ENCODE measurements around the gene PEX11A.

Gene PEX11A

DNA sequence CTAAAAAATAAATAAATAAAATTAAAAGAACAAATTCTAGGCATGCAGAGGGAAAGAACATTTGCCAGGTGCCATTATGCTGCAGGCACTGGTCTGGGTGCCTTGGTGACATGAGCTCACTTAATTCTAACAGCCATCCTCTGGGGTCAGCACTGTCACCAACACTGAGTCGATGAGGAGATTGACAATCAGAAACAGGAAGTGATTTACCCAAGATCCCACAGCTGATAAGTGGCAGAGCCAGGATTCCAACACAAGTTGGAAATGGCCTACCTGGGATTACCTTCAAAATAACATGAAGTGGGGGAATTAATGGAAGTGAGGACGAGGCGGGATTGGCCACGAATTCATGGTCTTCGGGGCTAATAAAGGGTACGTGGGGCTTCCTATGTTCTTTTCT is 14.9 kb downstream of the PEX11A start:
- DNase-seq (ENCODE audit: low spot score): no peak

DNA sequence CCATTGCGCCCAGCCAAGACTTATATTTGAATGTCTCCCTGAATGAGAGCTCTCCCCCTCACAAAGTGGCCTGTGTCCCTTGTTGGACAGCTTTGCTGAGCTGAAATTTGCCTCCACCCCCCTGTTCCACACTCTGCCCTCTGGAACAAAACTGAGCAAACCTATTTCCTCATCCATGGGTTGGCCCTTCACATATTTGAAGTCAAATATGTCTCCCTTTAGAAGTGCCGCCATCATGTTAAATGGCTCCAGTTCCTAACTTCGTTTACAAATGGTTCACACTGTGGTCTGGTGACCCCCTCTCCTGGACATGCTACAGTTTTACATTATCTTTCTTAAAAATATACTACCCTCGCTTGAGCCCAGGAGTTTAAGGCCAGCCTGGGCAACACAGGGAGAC is 16.0 kb downstream of the PEX11A start:
- no peak for DNase-seq (ENCODE audit: low spot score)

DNA sequence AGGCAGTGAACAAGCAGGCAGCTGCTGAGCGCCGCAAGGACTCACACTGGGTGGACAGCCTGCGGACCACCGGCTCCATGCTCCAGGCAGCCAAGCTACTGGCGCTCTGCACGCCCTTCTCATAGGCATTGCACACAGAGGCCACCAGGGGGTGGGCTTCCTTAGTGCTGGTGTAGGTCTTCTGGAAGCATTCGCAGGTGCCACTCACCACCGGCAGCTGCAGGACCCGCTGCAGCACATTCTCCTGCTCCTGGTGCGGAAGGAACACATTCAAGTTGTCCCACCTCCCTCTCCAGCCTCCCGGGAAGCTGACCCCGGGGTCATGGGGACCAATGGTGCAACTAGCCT is 17.4 kb downstream of the PEX11A start:
- DNase-seq (ENCODE audit: low spot score): peak; percentile 68

DNA sequence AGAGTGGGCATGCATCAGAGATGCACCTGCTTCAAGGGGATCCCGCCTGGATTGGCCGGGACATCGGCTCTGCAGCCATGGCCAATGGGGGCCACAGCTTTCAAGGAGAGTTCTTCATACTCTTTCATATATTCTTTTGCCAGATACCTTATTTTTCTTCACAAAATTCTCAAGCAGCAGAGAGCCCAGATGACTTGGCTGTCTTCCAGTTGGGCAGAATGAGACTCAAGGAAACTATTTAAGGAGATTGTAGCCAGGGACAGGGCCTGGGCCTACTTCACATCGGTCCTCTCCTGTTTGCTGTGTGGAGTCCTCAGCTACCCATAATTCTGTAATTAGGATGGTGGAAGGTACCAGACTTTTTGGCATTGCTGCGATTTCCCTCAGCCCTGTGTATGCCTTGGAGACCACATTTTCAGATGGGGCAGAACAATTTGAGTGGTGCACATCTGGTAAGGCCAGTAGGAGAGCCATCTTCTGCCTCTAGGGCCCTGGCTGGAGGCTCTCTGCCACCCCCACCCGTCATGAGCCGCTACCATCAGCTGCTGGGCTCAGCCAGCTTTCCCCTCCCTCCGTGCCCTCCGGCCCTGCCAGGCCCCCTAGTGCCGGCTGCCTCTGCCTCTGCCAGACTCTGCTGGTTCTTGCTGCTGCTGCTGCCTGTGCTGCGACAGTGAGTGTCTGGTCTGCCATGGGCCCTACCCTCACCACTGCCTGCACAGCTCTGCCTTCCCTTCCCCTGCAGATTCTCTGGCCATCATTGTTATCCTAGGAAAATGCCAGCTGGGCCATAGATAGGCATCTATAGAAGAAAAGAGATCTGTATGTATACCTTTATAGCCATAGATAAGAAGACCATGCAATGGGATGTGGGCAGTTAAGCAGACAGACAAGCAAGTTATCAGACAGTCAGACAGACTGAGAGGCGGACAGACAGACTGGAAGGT is 18.1 kb downstream of the PEX11A start:
- DNase-seq (ENCODE audit: low spot score): no peak

DNA sequence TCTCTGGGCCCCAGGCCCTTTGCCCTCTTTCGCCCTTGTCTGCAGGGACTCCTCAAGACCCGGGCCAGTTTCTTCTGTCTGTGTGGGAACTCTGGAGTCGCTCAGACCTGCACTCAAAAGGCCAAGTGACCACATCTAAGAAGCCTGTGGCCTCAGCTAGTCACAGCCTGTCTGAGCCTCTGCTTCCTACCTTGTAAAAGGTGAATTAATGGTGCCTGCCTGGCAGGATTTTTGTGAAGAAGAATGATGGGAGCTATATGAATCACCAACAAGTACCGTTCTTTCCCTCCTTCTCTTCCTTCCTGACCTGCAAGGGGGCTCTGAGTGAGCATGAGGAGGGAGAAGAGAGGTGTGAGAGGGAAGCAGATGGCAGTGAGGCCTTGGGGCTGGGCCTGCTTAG is 18.9 kb downstream of the PEX11A start:
- no peak for DNase-seq (ENCODE audit: low spot score)

DNA sequence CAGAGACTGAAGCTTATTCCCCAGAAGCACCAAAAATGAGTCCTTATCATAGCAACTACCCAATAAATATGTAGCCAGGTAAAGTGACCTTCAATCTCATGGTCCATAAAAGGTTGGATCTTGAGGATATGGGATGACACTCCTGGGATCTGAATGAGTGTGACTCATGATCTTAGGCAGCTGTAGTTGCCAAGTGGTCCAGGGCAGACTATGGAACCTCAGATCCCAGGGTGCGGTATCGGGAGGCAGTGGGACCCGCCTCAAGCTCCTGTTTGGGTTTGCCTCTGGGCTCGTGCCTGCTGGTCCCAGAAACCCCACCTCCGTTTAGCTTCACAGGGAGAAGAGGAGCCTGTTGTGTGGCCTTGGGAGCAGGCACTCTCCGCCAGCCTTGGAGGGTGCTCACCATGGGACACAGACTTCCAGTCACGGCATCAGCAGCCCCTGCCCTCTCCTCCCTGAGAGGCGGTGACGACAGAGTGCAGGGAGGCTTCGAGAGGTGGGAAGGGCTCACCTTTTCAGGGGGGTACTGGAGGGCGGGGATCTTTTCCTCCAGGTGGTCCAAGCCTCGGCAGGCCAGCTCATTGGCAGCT is 19.5 kb downstream of the PEX11A start:
- no peak for DNase-seq (ENCODE audit: low spot score)

DNA sequence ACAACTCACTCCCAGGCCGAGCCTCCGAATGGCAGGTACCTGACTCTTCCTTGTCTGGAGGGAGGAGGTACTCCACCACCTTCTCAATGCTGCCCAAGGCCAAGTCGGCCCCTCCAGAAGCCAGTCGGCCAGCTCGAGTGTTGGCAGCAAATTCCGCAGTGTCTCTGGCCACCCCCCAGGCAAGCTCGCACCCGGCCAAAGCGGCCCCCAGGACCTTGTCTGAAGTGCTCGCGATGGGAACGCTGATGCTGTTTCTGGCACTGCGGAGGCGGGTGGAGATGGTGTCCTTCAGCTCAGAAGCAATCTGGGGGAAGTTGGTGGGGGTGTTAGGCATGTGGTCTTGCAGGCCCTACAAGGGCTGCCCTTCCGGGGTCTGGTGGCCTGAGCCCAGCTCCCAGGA is 20.6 kb downstream of the PEX11A start:
- DNase-seq (ENCODE audit: low spot score): no peak

DNA sequence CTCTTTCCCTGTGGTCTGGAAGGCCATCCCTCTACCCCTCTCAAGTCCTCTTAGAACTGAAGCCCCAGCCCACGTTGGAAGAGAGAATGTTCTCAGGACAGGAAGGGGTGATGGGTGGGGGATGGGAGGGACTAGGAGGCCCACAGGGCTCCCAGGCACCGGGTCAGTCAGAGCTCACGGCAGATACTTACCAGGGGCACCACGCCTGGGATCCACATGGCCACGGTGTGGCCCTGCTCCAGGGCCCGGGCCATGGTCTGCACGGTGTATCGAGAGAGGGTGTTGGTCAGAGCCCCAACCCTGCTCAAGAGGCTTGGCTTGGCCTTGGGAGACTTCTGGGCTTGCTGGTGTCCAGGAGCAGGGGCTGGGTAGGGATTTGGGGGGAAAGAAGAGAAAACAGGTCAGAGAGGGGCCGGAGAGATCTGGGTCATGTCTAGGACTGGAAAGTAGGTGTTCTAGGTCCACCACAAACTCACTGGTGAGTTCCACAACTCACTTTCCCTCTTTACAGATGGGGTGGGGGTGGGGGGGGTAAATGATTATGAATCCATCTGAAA is 21.2 kb downstream of the PEX11A start:
- no peak for DNase-seq (ENCODE audit: low spot score)

DNA sequence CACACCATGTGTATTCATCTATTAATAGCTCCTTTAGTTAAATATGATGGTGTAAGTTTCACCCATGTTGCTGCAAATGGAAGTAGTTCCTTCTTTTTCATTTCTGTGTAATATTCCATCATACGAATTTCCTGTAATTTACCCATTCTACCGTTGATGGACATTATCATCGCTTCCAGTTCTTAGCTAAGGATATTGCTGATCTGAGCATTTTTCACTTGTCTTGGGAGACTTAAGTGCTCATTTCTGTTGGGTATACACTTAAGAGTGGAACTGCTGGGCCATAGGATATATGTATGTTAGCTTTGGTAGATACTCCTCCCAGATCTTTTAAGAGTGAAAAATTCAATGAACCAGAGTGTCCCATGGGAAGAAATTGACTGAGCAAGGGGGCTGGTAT is 22.4 kb downstream of the PEX11A start:
- no peak for DNase-seq (ENCODE audit: low spot score)

DNA sequence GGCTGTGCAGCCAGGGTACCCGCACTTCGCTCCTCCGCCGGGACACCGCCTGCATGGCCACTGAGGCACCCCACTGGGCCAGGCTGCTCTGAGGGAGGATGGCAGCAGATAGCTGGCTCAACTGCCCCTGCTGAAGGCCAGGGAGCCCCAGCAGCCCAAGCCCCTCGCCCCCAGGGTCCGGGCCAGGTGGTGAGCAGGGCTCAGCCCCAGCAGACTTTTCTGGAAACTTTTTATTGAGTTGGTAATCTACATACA is 22.9 kb downstream of the PEX11A start:
- no peak for DNase-seq (ENCODE audit: low spot score)

DNA sequence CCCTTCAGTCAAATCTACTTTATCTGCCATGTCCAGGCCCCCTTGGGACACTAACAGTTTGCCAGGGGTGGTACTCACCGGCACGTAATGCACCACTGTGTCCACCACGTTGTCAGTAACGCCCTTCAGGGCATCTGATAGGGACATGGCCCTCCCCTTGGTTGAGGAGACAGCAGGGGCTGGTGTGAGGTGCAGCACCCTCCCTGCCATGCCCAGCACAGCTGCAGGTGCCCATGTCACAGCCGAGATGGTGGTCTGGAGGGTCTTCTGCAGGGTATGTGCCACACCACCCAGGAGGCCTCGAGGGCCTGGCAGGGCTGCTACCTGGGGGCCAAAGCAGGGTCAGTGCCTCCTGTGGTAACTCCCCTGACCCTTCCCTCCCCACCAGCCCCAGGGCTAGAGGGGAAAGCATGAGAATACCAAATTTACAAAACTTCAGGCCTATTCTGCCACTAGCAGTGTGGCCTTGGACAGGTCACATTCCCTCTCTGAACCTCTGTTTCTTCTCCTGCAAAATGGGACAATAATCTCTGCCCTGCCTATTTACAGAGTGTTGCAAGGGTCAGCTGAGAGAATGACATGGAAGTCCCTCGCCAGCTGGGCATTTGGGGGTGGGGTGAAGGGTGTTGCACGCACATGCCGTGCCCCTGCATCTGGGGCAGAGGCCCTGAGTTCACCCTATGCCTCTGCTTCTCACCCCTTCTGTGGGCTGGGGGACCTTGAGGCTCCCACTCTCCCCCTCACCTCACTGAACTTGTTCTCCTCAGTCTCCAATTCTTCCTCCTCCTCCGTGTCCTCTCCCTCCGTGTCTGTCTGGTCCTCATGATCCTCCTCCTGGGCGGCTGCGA is 23.5 kb downstream of the PEX11A start:
- no peak for DNase-seq (ENCODE audit: low spot score)

DNA sequence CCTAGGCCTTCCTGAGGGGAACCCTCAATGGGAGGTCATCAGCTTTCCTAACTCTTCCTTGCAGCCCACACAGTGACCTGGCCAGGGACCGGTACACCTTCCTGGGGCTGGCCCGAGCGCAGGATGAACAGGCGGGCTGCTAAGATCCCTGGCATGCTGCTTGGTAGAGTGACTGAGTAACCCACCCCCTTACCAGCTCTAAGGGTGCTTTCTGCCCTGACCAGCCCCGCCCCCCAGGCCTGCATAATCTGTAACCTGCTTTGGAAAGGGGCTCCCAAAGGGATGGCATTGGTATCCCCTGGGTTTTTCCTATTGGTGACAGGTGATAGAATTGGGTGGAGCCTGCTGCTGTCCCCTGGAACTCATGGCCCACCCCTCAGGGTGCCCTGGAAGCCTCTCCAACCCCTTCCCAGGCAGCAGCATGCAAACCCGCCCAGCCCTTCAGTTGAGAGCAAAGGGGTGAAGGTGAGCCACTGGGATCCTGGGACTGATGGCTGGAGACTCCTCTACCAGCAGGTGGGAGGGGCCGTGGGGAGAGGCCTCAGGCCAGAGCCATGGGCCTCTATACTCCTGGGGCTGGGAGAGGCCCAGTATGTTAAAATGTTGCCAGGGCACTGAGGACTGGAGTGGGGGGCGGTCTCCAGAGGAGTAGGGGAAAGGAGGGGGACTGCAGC is 24.2 kb downstream of the PEX11A start:
- DNase-seq (ENCODE audit: low spot score): no peak

DNA sequence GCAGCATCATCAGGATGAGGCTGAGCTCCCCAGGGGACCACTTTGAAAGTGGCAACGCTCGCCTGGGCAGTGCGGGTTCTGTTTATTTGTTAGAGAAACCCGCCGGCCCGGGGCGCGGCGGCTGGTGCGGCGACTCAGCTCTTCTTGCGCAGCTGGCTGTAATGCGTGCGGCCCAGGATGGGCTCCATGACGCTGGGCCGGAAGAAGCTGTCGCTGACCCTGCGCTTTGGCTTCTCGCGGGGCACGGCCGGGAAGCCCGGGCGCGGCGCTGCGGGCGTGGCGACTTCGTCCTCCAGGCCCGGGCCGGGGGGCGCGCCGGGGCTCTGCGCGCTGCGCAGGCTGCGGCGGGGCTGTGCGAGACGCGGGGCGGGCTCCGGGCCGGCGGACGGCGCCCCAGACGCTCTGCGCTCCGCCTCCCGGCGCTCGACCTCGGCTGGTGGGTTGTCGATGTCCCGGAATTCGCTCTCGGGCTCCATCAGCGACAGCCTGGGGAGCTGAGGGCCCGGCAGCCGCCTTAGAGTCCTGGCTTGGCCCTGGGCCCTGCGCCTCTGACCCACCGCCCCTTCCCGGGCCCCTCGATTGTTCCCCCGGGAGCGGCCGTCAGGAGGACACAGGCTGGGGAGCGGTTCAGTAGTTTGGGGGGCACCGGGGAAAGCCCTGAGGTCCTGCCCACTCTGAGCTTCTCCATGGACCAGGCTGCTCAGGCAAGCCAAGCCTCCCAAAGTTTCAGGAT is 24.9 kb downstream of the PEX11A start:
- DNase-seq (ENCODE audit: low spot score): peak; percentile 54

DNA sequence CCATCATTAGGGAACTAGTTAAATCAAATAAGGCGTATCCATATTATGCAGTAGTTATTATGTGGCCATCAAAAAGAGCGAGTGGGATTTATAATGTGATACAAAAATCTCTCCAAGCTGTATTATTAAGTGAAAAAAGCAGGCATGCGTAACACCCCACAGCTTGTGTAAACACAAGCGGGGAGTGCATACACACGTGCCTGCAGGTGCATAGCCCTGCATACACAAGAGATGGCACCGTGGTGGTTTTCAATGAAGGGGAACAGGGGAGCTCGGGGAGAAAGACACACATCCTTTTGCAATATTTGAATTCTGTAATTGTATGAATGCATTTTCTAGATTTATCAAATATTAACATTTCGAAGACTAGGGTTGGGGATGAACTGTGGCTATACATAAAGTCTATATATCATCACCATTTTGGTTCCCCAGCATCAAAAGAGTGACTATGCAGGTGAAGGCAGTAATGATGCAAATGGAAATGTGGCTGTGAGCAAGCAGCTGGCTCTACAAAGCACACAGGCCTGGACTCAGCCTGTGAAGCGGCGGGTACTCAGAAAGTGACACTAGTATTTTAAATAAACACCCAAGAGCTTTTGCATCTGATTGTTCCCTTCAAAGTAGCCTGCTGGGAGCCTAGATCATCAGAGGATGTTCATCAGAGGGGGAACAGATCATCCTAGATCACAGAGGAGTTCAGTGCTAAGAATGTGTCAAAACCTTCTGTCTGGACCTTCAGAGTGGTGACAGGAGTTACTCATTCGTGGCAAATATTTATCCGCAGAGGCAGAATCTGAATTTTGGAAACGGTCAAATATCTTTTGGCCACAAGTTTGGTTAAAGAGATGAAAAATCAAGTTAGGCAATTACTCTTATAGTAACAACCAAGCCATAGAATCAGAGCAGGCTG is 25.9 kb downstream of the PEX11A start:
- no peak for DNase-seq (ENCODE audit: low spot score)

DNA sequence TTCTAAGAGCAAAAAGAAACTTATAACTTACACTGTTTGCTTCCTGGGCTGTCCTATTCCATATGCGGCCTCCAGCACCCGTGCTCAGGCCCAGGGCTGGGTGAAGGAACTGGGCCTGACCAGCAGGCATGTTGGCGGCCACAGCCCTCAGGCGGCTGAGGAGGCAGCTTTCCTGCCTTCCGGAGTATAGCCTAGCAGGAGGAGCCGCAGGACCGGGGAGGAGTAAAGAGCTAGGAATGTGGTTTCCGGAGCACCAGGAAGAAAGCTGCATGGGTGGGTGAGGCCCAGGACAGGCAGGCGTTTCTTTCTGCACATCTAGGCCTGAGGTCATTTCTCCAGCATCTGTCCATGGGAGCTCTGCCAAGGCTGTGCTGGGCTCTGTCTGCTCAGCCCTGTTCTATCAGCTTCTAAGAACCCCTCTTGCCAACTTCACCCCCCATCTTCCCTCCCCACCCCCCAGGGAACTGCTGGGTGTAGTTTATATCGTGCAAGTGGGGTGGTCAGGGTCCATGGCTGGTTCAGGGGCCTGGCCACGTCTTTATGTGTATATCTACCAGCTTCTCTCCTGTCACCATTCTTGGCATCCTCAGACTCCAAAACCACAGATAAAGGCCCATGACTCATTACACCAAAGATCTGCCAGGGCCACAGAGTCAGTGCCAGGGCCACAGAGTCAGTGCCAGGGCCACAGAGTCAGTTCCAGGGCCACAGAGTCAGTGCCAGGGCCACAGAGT is 27.5 kb downstream of the PEX11A start:
- no peak for DNase-seq (ENCODE audit: low spot score)

DNA sequence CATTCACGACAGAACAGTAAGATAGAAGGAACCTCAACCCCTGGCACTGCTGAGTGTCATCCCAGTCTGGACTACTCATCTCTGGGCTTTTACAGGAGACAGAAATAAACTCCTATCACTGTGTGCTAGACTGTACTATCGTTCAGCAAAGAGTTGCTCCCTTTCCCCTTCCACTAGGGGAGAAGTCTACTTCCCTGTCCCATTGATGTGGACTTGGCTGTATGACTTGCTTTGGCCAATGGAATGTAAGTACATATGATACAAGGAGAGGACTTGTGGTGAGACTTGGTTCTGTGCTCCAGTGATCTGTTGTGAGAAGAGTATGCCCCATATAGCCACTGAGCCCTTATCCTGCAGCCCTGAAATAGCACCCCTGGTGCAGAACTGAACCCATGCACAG is 30.0 kb downstream of the PEX11A start:
- DNase-seq (ENCODE audit: low spot score): no peak

DNA sequence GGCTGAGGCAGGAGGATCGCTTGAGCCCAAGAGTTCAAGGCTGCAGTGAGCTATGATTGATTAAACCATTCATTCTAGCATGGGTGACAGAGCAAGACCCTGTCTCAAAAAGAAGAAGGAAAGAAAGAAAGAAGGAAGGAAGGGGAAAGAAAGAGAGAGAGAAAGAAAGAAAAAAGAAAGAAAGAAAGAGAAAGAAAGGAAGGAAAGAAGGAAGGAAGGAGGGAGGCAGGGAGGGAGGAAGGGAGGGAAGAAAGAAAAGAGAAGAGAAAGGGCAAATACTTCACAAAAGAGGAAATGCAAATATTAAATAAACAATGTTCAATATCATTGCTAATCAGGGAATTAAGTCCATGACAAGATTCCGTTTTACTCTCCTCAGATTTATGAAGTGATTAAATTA is 31.3 kb downstream of the PEX11A start:
- no peak for DNase-seq (ENCODE audit: low spot score)

DNA sequence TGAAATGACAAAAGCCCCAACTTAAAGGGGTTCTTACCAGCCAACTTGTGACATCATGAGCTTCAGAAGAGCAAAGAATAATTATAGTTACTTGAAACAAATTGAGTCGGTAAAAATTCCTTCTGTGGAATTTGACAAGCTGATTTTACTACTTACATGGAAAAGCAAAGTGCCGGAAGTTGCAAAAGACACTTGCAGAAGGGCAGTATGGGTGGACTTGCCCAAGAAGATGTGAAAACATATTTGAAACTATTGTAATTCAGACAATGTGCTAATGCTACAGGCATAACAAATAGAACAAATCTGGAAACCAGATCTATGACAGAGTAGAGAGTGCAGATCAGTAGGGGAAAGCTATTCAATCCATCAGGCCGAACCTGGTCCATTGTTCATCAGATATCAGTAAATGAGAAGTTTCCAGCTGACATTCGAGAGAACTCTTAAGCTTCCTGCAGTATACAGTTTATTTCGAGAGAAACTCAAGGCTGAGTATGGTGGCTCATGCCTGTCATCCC is 32.8 kb downstream of the PEX11A start:
- no peak for DNase-seq (ENCODE audit: low spot score)

DNA sequence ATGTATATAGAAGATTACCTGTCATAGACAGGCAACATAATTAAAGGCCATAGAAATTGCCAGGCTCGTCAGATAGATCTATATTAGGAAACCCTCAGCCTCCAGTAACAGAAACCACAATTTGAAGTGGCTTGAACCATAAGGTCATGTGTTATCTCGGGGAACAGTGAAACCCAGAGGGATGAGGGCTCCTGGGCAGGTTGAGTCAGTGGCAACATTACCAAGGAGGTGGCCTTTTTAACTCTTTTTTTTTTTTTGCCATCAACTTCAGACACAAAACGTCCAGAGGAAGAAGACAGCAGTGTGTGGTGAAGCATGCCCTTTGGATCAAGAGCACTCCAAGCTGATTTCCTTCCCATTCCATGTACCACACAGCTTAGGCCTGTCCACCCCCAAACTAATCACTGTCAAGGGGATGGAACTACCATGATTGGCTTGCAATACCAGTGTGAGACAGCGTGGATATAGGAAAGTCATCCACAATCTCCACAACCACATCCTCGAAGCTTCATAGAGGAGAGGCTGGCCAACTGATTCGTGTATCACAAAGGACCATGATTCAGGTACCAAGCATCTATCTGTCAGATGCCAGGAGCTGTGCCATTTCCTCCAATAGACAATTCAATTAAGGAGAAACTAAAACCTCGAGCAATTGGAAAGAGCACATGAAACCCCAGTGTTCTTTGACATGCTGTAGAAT is 34.3 kb downstream of the PEX11A start:
- DNase-seq (ENCODE audit: low spot score): no peak

Data from germinal center (tissue), 1 donor.